GM21825 (cell line): ENCODE results near the gene TEFM.
A peak's percentile ranks its signal among the peaks of the same experiment; 100 is the strongest.
"Not testable (repeated sequence)": the region's sequence is repeated elsewhere in the genome, so short reads cannot be mapped to it uniquely, and the experiment has no call there.

Source experiments
- ATAC-seq: cut with Tn5 transposase; IDR thresholded peaks from one replicate; pipeline ENCODE4 v1.9.1; 2021; ENCODE audit warnings: mild to moderate bottlenecking, moderate library complexity; ENCODE audit not compliant: unreplicated experiment

Gene TEFM

GRCh38 chr17:30906101-30906911 lies at the start of gene TEFM:
TSS of gene TEFM (minus strand) at chr17:30906238. CDS start at chr17:30906198, 40 bp downstream.
- ATAC-seq = peak; percentile 92

- no peak for ATAC-seq
Measured at GRCh38 chr17:30954046-30954830, 48.2 kb upstream of the TEFM start.

- no peak for ATAC-seq
Measured at GRCh38 chr17:30952638-30953393, 46.8 kb upstream of the TEFM start.

GRCh38 chr17:30950669-30951399 lies 44.8 kb upstream of the TEFM start:
- ATAC-seq = no peak

- ATAC-seq = no peak
Measured at GRCh38 chr17:30950189-30950588, 44.2 kb upstream of the TEFM start.

GRCh38 chr17:30947796-30948195 lies 41.8 kb upstream of the TEFM start:
- no peak for ATAC-seq

GRCh38 chr17:30942308-30943079 lies 36.5 kb upstream of the TEFM start:
- no peak for ATAC-seq

GRCh38 chr17:30939051-30939689 lies 33.1 kb upstream of the TEFM start:
- ATAC-seq = no peak

GRCh38 chr17:30933966-30934365 lies 27.9 kb upstream of the TEFM start:
- ATAC-seq = no peak

GRCh38 chr17:30931582-30931981 lies 25.5 kb upstream of the TEFM start:
- ATAC-seq = not testable (repeated sequence)

GRCh38 chr17:30930495-30930894 lies 24.5 kb upstream of the TEFM start:
- ATAC-seq = no peak

GRCh38 chr17:30929861-30930260 lies 23.8 kb upstream of the TEFM start:
- ATAC-seq = not testable (repeated sequence)

- ATAC-seq = no peak
Measured at GRCh38 chr17:30929081-30929633, 23.1 kb upstream of the TEFM start.

- ATAC-seq = no peak
Measured at GRCh38 chr17:30928584-30928983, 22.5 kb upstream of the TEFM start.

GRCh38 chr17:30927756-30928155 lies 21.7 kb upstream of the TEFM start:
- ATAC-seq = no peak

- no peak for ATAC-seq
Measured at GRCh38 chr17:30926516-30926915, 20.5 kb upstream of the TEFM start.

- no peak for ATAC-seq
Measured at GRCh38 chr17:30924341-30924740, 18.3 kb upstream of the TEFM start.

- ATAC-seq = no peak
Measured at GRCh38 chr17:30922235-30923030, 16.4 kb upstream of the TEFM start.
